Measurements from ENCODE around the gene ELANE. TPM values are rescaled to one million over a fixed set of nuclear protein-coding genes. Genes with fewer than 3 reads are reported as not detected.
"Not testable (repeated sequence)": the region's sequence is repeated elsewhere in the genome, so short reads cannot be mapped to it uniquely, and the experiment has no call there.

Gene ELANE
- total and polyA plus RNA-seq, 2 experiments from 2014 or later: 0.81 to 0.83 TPM

DNA sequence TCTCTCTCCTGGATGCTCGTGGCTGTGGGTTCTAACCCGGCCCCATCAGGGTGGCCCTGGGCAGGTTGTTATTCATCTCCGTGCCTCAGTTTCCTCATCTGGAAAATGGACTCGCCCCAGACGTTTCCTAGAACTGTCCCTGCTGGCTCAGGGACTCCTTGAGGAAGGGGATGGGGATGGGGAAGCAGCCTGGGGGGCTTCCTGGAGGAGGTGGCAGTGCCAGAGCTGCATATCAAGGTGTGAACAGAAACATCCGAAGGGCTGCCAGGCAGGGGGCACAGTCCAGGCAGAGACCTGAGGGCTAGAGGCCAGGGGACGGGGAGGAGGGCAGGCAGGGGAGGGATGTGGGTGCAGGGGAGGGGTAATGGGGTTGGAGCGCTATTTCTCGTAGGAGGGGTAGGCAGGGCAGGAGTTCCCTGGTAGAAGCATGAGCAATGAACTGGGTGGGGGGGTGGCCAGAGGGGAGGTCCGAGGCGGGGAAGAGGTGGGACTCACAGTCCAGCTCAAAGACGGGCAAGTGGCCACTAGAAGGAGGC lies 3.6 kb upstream of the ELANE start:
- H3K9me3 ChIP-seq (ENCODE audit: low read depth): no peaks in the 10 kb centered on the region
- no peaks in the 10 kb centered on the region for H3K36me3 ChIP-seq (replicated peaks; ENCODE audit: insufficient read depth, low read depth)
- TF ChIP-seq, protein P1, sequence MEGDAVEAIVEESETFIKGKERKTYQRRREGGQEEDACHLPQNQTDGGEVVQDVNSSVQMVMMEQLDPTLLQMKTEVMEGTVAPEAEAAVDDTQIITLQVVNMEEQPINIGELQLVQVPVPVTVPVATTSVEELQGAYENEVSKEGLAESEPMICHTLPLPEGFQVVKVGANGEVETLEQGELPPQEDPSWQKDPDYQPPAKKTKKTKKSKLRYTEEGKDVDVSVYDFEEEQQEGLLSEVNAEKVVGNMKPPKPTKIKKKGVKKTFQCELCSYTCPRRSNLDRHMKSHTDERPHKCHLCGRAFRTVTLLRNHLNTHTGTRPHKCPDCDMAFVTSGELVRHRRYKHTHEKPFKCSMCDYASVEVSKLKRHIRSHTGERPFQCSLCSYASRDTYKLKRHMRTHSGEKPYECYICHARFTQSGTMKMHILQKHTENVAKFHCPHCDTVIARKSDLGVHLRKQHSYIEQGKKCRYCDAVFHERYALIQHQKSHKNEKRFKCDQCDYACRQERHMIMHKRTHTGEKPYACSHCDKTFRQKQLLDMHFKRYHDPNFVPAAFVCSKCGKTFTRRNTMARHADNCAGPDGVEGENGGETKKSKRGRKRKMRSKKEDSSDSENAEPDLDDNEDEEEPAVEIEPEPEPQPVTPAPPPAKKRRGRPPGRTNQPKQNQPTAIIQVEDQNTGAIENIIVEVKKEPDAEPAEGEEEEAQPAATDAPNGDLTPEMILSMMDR (IDR thresholded peaks at IDR 0.05; ENCODE audit: poor library complexity): no peak
- TF ChIP-seq EZH2 (IDR thresholded peaks at IDR 0.05; ENCODE audit: borderline replicate concordance): no peak
- no peak for TF ChIP-seq EZH2phosphoT487 (IDR thresholded peaks at IDR 0.05; ENCODE audit: low read depth, severe bottlenecking, unreplicated experiment)
- WGBS (ENCODE audit: low lambda C conversion rate, missing lambda C conversion rate): 73% methylated on average over 12 of the region's 12 CpGs
- H3K27me3 ChIP-seq: peaks cover 18% of the 10 kb centered on the region
- H4K20me1 ChIP-seq (ENCODE audit: insufficient read depth, poor library complexity, severe bottlenecking): no peaks in the 10 kb centered on the region
- H3K4me1 ChIP-seq (ENCODE audit: insufficient read depth): peaks cover 5% of the 10 kb centered on the region
- no peaks in the 10 kb centered on the region for H3K79me2 ChIP-seq
- DNase-seq (ENCODE audit: low spot score): no peak
- no peak overlapping the region for H2AFZ ChIP-seq
- H3K4me3 ChIP-seq: no peak overlapping the region
- H3K9me2 ChIP-seq (replicated peaks; ENCODE audit: insufficient read depth): no peaks in the 10 kb centered on the region
- no peak overlapping the region for H3K27ac ChIP-seq
- H3K4me2 ChIP-seq: no peak overlapping the region

DNA sequence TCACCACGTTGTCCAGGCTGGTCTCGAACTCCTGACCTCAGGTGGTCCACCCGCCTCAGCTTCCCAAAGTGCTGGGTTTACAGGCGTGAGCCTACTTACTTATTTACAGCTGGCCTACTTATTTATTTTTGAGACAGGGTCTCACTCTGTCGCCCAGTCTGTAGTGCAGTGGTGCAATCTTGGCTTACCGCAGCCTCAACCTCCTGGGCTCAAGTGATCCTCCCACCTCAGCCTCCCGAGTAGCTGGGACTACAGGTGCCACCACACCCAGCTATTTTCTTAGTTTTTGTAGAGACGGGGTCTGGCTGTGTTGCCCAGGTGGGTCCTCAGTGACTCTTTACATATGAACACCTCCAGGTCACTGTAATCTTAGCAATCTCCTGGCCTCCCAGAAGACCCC lies 2.9 kb upstream of the ELANE start:
- H3K4me3 ChIP-seq; H3K4me2 ChIP-seq; DNase-seq (ENCODE audit: low spot score); H3K9me3 ChIP-seq (ENCODE audit: low read depth); H3K4me1 ChIP-seq (ENCODE audit: insufficient read depth); H3K36me3 ChIP-seq (replicated peaks; ENCODE audit: insufficient read depth, low read depth); H2AFZ ChIP-seq; H3K79me2 ChIP-seq; H3K27ac ChIP-seq; H3K9me2 ChIP-seq (replicated peaks; ENCODE audit: insufficient read depth); H4K20me1 ChIP-seq (ENCODE audit: insufficient read depth, poor library complexity, severe bottlenecking): not testable (repeated sequence)
- 90% methylated on average over 8 of the region's 8 CpGs for WGBS (ENCODE audit: low lambda C conversion rate, missing lambda C conversion rate)
- peaks cover 13% of the 10 kb centered on the region for H3K27me3 ChIP-seq

DNA sequence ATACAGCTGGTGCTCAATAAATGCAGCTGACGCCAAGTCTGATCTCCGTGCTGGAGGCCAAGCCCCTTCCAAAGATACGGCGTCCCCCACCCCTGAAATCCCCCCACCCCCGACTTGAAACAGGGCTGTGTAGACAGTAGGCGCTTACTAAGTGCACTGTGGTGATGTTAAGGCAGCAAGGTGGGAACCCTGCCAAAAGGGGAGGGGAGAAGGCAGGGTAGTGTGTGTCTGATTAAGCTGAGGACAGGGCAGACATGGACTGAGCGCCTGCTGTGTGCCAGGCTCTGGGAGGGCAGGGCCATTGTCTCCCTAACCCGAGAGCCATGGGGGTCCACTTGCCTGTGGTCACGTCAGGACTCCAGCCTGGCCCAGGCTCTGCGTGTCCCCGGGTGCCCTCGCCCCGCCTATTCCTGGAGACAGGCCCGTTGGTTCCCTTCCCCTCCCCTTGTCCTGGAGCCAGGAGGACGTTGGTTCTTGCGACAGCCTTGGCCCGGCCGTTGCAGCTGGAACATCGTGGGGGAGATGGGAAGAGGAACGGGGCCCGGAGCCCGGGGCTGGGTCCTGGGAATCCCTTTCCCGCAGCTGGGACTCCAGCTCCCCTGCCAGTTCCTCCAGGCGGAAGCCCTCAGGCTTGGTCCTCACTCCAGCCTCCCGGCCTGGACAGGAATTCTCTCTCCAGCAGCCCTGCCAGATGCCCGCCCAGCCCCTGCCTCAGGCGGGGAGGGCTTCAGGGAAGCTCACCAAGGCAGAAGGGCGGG lies 1.7 kb upstream of the ELANE start:
- Histone ChIP-seq H3K27ac (peak overlapping the region; percentile 65), H3K79me2 (no peaks in the 10 kb centered on the region), H4K20me1 (ENCODE audit: insufficient read depth, poor library complexity, severe bottlenecking) (no peaks in the 10 kb centered on the region), H3K4me3 (no peak overlapping the region), H3K36me3 (replicated peaks; ENCODE audit: insufficient read depth, low read depth) (no peaks in the 10 kb centered on the region), H3K9me3 (ENCODE audit: low read depth) (no peaks in the 10 kb centered on the region), H3K4me1 (ENCODE audit: insufficient read depth) (no peaks in the 10 kb centered on the region), H2AFZ (no peak overlapping the region), H3K4me2 (no peak overlapping the region), H3K27me3 (peaks cover 6% of the 10 kb centered on the region), H3K9me2 (replicated peaks; ENCODE audit: insufficient read depth) (no peaks in the 10 kb centered on the region)
- DNase-seq (ENCODE audit: low spot score): peak; percentile 78
- 45% methylated on average over 24 of the region's 28 CpGs for WGBS (ENCODE audit: low lambda C conversion rate, missing lambda C conversion rate)
- TF ChIP-seq EZH2phosphoT487 (IDR thresholded peaks at IDR 0.05; ENCODE audit: low read depth, severe bottlenecking, unreplicated experiment) (no peak), EZH2 (IDR thresholded peaks at IDR 0.05; ENCODE audit: borderline replicate concordance) (no peak)
- TF ChIP-seq, protein P1 (IDR thresholded peaks at IDR 0.05; ENCODE audit: poor library complexity): no peak

DNA sequence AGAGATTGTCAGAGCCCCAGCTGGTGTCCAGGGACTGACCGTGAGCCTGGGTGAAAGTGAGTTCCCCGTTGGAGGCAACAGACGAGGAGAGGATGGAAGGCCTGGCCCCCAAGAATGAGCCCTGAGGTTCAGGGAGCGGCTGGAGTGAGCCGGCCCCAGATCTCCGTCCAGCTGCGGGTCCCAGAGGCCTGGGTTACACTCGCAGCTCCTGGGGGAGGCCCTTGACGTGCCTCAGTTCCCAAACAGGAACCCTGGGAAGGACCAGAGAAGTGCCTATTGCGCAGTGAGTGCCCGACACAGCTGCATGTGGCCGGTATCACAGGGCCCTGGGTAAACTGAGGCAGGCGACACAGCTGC lies 1.1 kb upstream of the ELANE start:
- Histone ChIP-seq H2AFZ (no peak overlapping the region), H3K9me3 (ENCODE audit: low read depth) (no peaks in the 10 kb centered on the region), H3K9me2 (replicated peaks; ENCODE audit: insufficient read depth) (no peaks in the 10 kb centered on the region), H3K27ac (peak overlapping the region; percentile 65), H3K36me3 (replicated peaks; ENCODE audit: insufficient read depth, low read depth) (no peaks in the 10 kb centered on the region), H3K4me3 (no peak overlapping the region), H4K20me1 (ENCODE audit: insufficient read depth, poor library complexity, severe bottlenecking) (no peaks in the 10 kb centered on the region), H3K27me3 (peaks cover 6% of the 10 kb centered on the region), H3K79me2 (no peaks in the 10 kb centered on the region), H3K4me1 (ENCODE audit: insufficient read depth) (no peaks in the 10 kb centered on the region), H3K4me2 (no peak overlapping the region)
- no peak for DNase-seq (ENCODE audit: low spot score)
- WGBS (ENCODE audit: low lambda C conversion rate, missing lambda C conversion rate): 75% methylated on average over 13 of the region's 13 CpGs
- TF ChIP-seq, protein P1 (IDR thresholded peaks at IDR 0.05; ENCODE audit: poor library complexity): no peak
- no peak for TF ChIP-seq EZH2phosphoT487 (IDR thresholded peaks at IDR 0.05; ENCODE audit: low read depth, severe bottlenecking, unreplicated experiment)

All from hepatocyte (in vitro differentiated cells).